Measurements from ENCODE around the gene LIN28B. TPM values are rescaled to one million over a fixed set of nuclear protein-coding genes. Genes with fewer than 3 reads are reported as not detected.

The LIN28B gene
- total RNA-seq, 1 experiment from 2014 or later: 21.6 TPM

DNA sequence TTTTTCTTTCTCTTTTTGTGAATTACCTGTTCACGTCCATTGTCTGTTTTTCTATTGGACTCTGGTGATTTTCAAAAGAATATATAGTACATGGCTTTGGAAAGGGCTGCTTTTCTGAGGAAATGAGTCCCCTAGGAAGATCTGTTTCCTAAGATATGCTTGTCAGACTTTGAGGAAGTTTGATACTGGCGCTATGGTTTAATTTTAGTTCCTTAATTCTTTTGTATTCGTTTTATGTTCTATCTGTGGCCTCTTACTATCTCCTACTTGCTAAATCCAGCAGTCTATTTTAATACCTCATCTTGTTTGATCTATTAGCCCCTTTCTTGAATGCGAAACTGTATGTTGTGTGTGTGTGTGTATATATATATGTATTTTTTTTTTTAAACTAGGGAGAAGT, 101.9 kb downstream of the LIN28B start:
- Histone ChIP-seq H3K27me3 (replicated peaks; ENCODE audit: insufficient read depth, low read depth, low read length, poor library complexity) (no peaks in the 10 kb centered on the region), H3K4me1 (ENCODE audit: insufficient read depth, low read length, poor library complexity, severe bottlenecking) (peaks cover 7% of the 10 kb centered on the region), H3K9me3 (ENCODE audit: low read depth, low read length, poor library complexity, severe bottlenecking) (no peaks in the 10 kb centered on the region), H3K4me3 (ENCODE audit: low read depth, low read length, poor library complexity, severe bottlenecking) (no peak overlapping the region), H3K36me3 (ENCODE audit: insufficient read depth, low read length, poor library complexity, severe bottlenecking) (no peaks in the 10 kb centered on the region), H3K27ac (ENCODE audit: low read depth, low read length, poor library complexity, severe bottlenecking) (no peak overlapping the region)
- ChIA-PET POLR2A (ENCODE audit: low non-redundant PET) (no interaction called here), CTCF (interaction anchor here (0.6 kb wide), 1 partner anchor 11 kb away, joined by 3 read pairs; no protein-coding TSS in a partner anchor)
- no peak for TF ChIP-seq EZH2 (IDR thresholded peaks at IDR 0.05; ENCODE audit: borderline replicate concordance, low read depth, low read length, poor library complexity, severe bottlenecking)
- TF ChIP-seq, protein P1, sequence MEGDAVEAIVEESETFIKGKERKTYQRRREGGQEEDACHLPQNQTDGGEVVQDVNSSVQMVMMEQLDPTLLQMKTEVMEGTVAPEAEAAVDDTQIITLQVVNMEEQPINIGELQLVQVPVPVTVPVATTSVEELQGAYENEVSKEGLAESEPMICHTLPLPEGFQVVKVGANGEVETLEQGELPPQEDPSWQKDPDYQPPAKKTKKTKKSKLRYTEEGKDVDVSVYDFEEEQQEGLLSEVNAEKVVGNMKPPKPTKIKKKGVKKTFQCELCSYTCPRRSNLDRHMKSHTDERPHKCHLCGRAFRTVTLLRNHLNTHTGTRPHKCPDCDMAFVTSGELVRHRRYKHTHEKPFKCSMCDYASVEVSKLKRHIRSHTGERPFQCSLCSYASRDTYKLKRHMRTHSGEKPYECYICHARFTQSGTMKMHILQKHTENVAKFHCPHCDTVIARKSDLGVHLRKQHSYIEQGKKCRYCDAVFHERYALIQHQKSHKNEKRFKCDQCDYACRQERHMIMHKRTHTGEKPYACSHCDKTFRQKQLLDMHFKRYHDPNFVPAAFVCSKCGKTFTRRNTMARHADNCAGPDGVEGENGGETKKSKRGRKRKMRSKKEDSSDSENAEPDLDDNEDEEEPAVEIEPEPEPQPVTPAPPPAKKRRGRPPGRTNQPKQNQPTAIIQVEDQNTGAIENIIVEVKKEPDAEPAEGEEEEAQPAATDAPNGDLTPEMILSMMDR (conservative IDR thresholded peaks at IDR 0.05; ENCODE audit: low read depth, low read length): no peak
- intact Hi-C loops (cut with micrococcal nuclease; ENCODE audit: unreplicated experiment): no loop called here
- no TSS peak for BruUV-seq (replicated peaks)
- DNase-seq (ENCODE audit: low spot score): no peak

DNA sequence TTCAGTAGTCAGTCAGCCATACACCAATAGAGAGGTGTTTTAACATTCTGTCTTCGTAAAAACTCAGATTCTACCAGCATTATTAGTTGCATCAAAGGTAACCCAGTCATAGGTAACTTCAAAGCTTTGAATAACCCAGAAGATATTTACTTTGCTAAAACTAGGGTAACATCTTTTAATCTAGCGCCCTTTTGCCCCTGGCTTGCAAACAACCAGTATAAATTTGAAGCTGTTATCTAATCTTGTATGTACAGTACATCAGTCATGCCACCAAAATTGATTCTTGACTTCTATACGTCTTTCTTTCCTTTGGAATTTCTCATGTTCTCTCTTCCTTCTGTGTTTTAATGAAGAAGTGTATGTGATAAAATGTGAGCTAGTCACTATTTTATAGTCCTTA, 109.3 kb downstream of the LIN28B start:
- intact Hi-C loops (cut with micrococcal nuclease; ENCODE audit: unreplicated experiment): no loop called here
- Histone ChIP-seq H3K36me3 (ENCODE audit: insufficient read depth, low read length, poor library complexity, severe bottlenecking) (no peaks in the 10 kb centered on the region), H3K27me3 (replicated peaks; ENCODE audit: insufficient read depth, low read depth, low read length, poor library complexity) (no peaks in the 10 kb centered on the region), H3K9me3 (ENCODE audit: low read depth, low read length, poor library complexity, severe bottlenecking) (no peaks in the 10 kb centered on the region), H3K4me3 (ENCODE audit: low read depth, low read length, poor library complexity, severe bottlenecking) (no peak overlapping the region), H3K4me1 (ENCODE audit: insufficient read depth, low read length, poor library complexity, severe bottlenecking) (no peaks in the 10 kb centered on the region), H3K27ac (ENCODE audit: low read depth, low read length, poor library complexity, severe bottlenecking) (no peak overlapping the region)
- ChIA-PET POLR2A (ENCODE audit: low non-redundant PET) (no interaction called here), CTCF (no interaction called here)
- BruUV-seq (replicated peaks): no TSS peak
- no peak for DNase-seq (ENCODE audit: low spot score)
- no peak for TF ChIP-seq EZH2 (IDR thresholded peaks at IDR 0.05; ENCODE audit: borderline replicate concordance, low read depth, low read length, poor library complexity, severe bottlenecking)
- TF ChIP-seq, protein P1 (conservative IDR thresholded peaks at IDR 0.05; ENCODE audit: low read depth, low read length): no peak

DNA sequence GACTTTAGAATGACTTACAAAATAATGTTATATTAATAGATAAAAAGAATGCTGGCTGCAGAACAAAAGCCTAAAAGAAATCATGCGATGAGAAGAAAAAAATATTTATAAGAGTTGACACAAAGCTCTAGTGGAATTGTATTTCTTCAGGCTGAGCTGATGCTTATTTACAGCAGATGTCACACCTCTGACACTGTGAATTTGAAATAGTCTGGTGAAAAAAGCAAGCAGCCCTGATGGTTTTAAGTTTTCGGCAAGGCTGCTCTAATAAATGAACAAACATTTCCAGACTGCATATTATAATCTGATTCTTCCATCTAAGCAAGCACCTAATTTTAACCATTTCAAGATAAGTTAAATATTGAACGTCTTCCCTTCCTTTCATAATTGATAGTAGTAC, 109.9 kb downstream of the LIN28B start:
- TF ChIP-seq EZH2 (IDR thresholded peaks at IDR 0.05; ENCODE audit: borderline replicate concordance, low read depth, low read length, poor library complexity, severe bottlenecking): no peak
- TF ChIP-seq, protein P1 (conservative IDR thresholded peaks at IDR 0.05; ENCODE audit: low read depth, low read length): no peak
- H3K27me3 ChIP-seq (replicated peaks; ENCODE audit: insufficient read depth, low read depth, low read length, poor library complexity): no peaks in the 10 kb centered on the region
- DNase-seq (ENCODE audit: low spot score): no peak
- intact Hi-C loops (cut with micrococcal nuclease; ENCODE audit: unreplicated experiment): no loop called here
- no peak overlapping the region for H3K27ac ChIP-seq (ENCODE audit: low read depth, low read length, poor library complexity, severe bottlenecking)
- POLR2A ChIA-PET (ENCODE audit: low non-redundant PET): no interaction called here
- no peaks in the 10 kb centered on the region for H3K36me3 ChIP-seq (ENCODE audit: insufficient read depth, low read length, poor library complexity, severe bottlenecking)
- no peaks in the 10 kb centered on the region for H3K4me1 ChIP-seq (ENCODE audit: insufficient read depth, low read length, poor library complexity, severe bottlenecking)
- CTCF ChIA-PET: no interaction called here
- H3K4me3 ChIP-seq (ENCODE audit: low read depth, low read length, poor library complexity, severe bottlenecking): no peak overlapping the region
- H3K9me3 ChIP-seq (ENCODE audit: low read depth, low read length, poor library complexity, severe bottlenecking): no peaks in the 10 kb centered on the region
- BruUV-seq (replicated peaks): no TSS peak
